OCI-LY1 (cell line): ENCODE results near the gene RTP2.

ENCODE experiments used
- H2AFZ ChIP-seq: fragments of 200-600 bp; sonication (generic), shearing (Covaris generic); 2 replicates; pipeline ENCODE4 v1.6.0; 2014; ENCODE audit warnings: antibody characterized with exemption, mild to moderate bottlenecking, low read length
- H3F3A ChIP-seq: fragments of 200-600 bp; sonication (generic), shearing (Covaris generic); 2 replicates; pipeline ENCODE4 v1.6.0; 2014; ENCODE audit warnings: mild to moderate bottlenecking, antibody characterized with exemption, low read length, moderate library complexity; ENCODE audit not compliant: insufficient read depth
- H3K27ac ChIP-seq: fragments of 200-600 bp; sonication (generic); 2 replicates; pipeline ENCODE4 v1.5.1; 2014; ENCODE audit warnings: low read length, mixed run types, mild to moderate bottlenecking, low read depth; ENCODE audit not compliant: poor library complexity, severe bottlenecking
- H3K27me3 ChIP-seq: fragments of 200-600 bp; sonication (generic); 2 replicates; pipeline ENCODE4 v1.6.0; 2014; ENCODE audit warnings: antibody characterized with exemption, mild to moderate bottlenecking, low read length, moderate library complexity; ENCODE audit not compliant: insufficient read depth
- H3K36me3 ChIP-seq: fragments of 200-600 bp; sonication (generic); 2 replicates; pipeline ENCODE4 v1.6.1; 2014; ENCODE audit warnings: mild to moderate bottlenecking, antibody characterized with exemption, low read length, moderate library complexity, mixed read lengths; ENCODE audit not compliant: insufficient read depth
- H3K4me1 ChIP-seq: fragments of 200-600 bp; sonication (generic); 2 replicates; pipeline ENCODE4 v1.5.1; 2014; ENCODE audit warnings: mild to moderate bottlenecking, low read length, moderate library complexity; ENCODE audit not compliant: insufficient read depth, severe bottlenecking
- H3K4me2 ChIP-seq: fragments of 200-600 bp; sonication (generic), shearing (Covaris generic); 2 replicates; pipeline ENCODE4 v1.6.1; 2014; ENCODE audit warnings: low read length
- H3K4me3 ChIP-seq: fragments of 200-600 bp; sonication (generic); 2 replicates; pipeline ENCODE4 v1.5.1; 2014; ENCODE audit warnings: low read length, low read depth, mild to moderate bottlenecking, mixed read lengths; ENCODE audit not compliant: poor library complexity, severe bottlenecking
- H3K79me2 ChIP-seq: fragments of 200-600 bp; shearing (Covaris generic); 2 replicates; pipeline ENCODE4 v1.6.1; 2016; ENCODE audit warnings: mixed run types, low read length, mixed read lengths; ENCODE audit not compliant: insufficient read depth
- H3K9ac ChIP-seq: fragments of 200-600 bp; sonication (generic), shearing (Covaris generic); 2 replicates; pipeline ENCODE4 v1.6.1; 2014; ENCODE audit warnings: mild to moderate bottlenecking, low read length, mixed read lengths
- H3K9me2 ChIP-seq: fragments of 200-600 bp; sonication (generic), shearing (Covaris generic); 2 replicates; pipeline ENCODE4 v1.6.1; 2014; ENCODE audit warnings: low read depth, mild to moderate bottlenecking, low read length, mixed read lengths
- H3K9me3 ChIP-seq: fragments of 200-600 bp; shearing (Covaris generic); 2 replicates; pipeline ENCODE4 v1.6.1; 2014; ENCODE audit warnings: low read length, mixed read lengths
- H4K20me1 ChIP-seq: fragments of 200-600 bp; sonication (generic), shearing (Covaris generic); 2 replicates; pipeline ENCODE4 v1.6.0; 2016; ENCODE audit warnings: mild to moderate bottlenecking, low read length; ENCODE audit not compliant: insufficient read depth
- EZH2 ChIP-seq: fragments of 200-600 bp; sonication (generic), shearing (Covaris generic); IDR thresholded peaks from 2 replicates; pipeline ENCODE4 v1.8.0; 2017; ENCODE audit warnings: borderline replicate concordance, mixed run types, mild to moderate bottlenecking, antibody characterized with exemption, low read length, moderate library complexity, mixed read lengths
- TF ChIP-seq, protein P1 (sequence below): fragments of 200-600 bp; sonication (generic), shearing (Covaris generic); IDR thresholded peaks from 2 replicates; pipeline ENCODE4 v1.5.1; 2017; ENCODE audit warnings: mild to moderate bottlenecking, antibody characterized with exemption, low read length, moderate library complexity, mixed read lengths

The RTP2 gene

GRCh38 chr3:187721055-187721454 is 18.7 kb upstream of the RTP2 start:
- Histone ChIP-seq H3K4me2 (no peak overlapping the region), H3K36me3 (peaks cover 60% of the 10 kb centered on the region), H3K27ac (peak overlapping the region; percentile 4), H3K27me3 (no peaks in the 10 kb centered on the region), H4K20me1 (no peaks in the 10 kb centered on the region), H3K4me3 (no peak overlapping the region), H3K9ac (no peak overlapping the region), H3K9me2 (no peaks in the 10 kb centered on the region), H3K4me1 (peaks cover 5% of the 10 kb centered on the region), H3F3A (peaks cover 50% of the 10 kb centered on the region), H3K79me2 (no peaks in the 10 kb centered on the region), H3K9me3 (no peaks in the 10 kb centered on the region), H2AFZ (no peak overlapping the region)
- TF ChIP-seq, protein P1, sequence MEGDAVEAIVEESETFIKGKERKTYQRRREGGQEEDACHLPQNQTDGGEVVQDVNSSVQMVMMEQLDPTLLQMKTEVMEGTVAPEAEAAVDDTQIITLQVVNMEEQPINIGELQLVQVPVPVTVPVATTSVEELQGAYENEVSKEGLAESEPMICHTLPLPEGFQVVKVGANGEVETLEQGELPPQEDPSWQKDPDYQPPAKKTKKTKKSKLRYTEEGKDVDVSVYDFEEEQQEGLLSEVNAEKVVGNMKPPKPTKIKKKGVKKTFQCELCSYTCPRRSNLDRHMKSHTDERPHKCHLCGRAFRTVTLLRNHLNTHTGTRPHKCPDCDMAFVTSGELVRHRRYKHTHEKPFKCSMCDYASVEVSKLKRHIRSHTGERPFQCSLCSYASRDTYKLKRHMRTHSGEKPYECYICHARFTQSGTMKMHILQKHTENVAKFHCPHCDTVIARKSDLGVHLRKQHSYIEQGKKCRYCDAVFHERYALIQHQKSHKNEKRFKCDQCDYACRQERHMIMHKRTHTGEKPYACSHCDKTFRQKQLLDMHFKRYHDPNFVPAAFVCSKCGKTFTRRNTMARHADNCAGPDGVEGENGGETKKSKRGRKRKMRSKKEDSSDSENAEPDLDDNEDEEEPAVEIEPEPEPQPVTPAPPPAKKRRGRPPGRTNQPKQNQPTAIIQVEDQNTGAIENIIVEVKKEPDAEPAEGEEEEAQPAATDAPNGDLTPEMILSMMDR = no peak
- TF ChIP-seq EZH2 = no peak

GRCh38 chr3:187720337-187720670 is 17.9 kb upstream of the RTP2 start:
- Histone ChIP-seq H3K36me3 (peaks cover 53% of the 10 kb centered on the region), H3F3A (peaks cover 45% of the 10 kb centered on the region), H3K9ac (no peak overlapping the region), H3K27me3 (no peaks in the 10 kb centered on the region), H3K9me2 (no peaks in the 10 kb centered on the region), H3K4me2 (no peak overlapping the region), H3K27ac (peak overlapping the region; percentile 50), H2AFZ (no peak overlapping the region), H3K4me3 (no peak overlapping the region), H3K4me1 (no peaks in the 10 kb centered on the region), H3K9me3 (no peaks in the 10 kb centered on the region), H3K79me2 (no peaks in the 10 kb centered on the region), H4K20me1 (no peaks in the 10 kb centered on the region)
- TF ChIP-seq, protein P1 = no peak
- no peak for TF ChIP-seq EZH2

GRCh38 chr3:187719628-187720336 is 17.4 kb upstream of the RTP2 start:
- peaks cover 48% of the 10 kb centered on the region for H3K36me3 ChIP-seq
- no peaks in the 10 kb centered on the region for H4K20me1 ChIP-seq
- H3K4me2 ChIP-seq = no peak overlapping the region
- no peaks in the 10 kb centered on the region for H3K9me2 ChIP-seq
- H3K9me3 ChIP-seq = no peaks in the 10 kb centered on the region
- H3K9ac ChIP-seq = no peak overlapping the region
- no peak overlapping the region for H2AFZ ChIP-seq
- H3K27ac ChIP-seq = peak overlapping the region; percentile 50
- TF ChIP-seq, protein P1 = no peak
- no peak for TF ChIP-seq EZH2
- peaks cover under 1% of the 10 kb centered on the region for H3K4me1 ChIP-seq
- no peaks in the 10 kb centered on the region for H3K27me3 ChIP-seq
- H3K79me2 ChIP-seq = no peaks in the 10 kb centered on the region
- peaks cover 44% of the 10 kb centered on the region for H3F3A ChIP-seq
- no peak overlapping the region for H3K4me3 ChIP-seq
